ENCODE data around the gene CDV3. TPM values are rescaled to one million over a fixed set of nuclear protein-coding genes. Genes with fewer than 3 reads are reported as not detected.

Gene CDV3
- total and polyA plus RNA-seq, 7 donors: 63.7 to 120 (median 102) TPM

DNA sequence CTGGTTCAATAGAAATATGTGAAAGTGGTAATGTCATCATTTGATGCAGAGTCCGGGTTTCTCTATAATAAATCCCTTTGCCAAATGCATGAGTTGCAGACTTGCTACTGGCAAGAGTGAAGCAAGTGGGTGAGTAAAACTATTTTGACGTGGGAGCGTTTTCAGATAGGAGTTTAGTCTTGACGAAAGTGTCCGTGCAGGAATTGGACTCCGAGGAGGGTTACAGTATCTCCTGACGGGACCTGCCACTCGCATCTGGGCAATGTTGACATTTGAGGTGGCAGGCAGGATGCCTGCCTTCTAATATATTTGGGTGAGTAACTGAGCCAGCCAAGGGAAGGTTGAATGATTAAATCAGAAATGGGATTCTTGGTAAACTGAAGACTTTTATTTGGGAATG is 16.0 kb downstream of the CDV3 start:
- no peak for DNase-seq
- H3K4me1 ChIP-seq: no peaks in the 10 kb centered on the region
- intact Hi-C loops (cut with DNase I): no loop called here
- no peak overlapping the region for H3K27ac ChIP-seq
- no peaks in the 10 kb centered on the region for H3K9me3 ChIP-seq
- TF ChIP-seq, protein P1, sequence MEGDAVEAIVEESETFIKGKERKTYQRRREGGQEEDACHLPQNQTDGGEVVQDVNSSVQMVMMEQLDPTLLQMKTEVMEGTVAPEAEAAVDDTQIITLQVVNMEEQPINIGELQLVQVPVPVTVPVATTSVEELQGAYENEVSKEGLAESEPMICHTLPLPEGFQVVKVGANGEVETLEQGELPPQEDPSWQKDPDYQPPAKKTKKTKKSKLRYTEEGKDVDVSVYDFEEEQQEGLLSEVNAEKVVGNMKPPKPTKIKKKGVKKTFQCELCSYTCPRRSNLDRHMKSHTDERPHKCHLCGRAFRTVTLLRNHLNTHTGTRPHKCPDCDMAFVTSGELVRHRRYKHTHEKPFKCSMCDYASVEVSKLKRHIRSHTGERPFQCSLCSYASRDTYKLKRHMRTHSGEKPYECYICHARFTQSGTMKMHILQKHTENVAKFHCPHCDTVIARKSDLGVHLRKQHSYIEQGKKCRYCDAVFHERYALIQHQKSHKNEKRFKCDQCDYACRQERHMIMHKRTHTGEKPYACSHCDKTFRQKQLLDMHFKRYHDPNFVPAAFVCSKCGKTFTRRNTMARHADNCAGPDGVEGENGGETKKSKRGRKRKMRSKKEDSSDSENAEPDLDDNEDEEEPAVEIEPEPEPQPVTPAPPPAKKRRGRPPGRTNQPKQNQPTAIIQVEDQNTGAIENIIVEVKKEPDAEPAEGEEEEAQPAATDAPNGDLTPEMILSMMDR (IDR thresholded peaks at IDR 0.05): no peak
- TF ChIP-seq POLR2AphosphoS5 (IDR thresholded peaks at IDR 0.05) (no peak), EP300 (IDR thresholded peaks at IDR 0.05) (no peak), POLR2A (IDR thresholded peaks at IDR 0.05) (no peak)
- 86 to 93% methylated on average over 8 of the region's 8 CpGs for WGBS, 2 donors
- peaks cover 15 to 58% (median 37%) of the 10 kb centered on the region in 4 donors for H3K36me3 ChIP-seq
- no peak overlapping the region for H3K4me3 ChIP-seq
- H3K27me3 ChIP-seq: no peaks in the 10 kb centered on the region

DNA sequence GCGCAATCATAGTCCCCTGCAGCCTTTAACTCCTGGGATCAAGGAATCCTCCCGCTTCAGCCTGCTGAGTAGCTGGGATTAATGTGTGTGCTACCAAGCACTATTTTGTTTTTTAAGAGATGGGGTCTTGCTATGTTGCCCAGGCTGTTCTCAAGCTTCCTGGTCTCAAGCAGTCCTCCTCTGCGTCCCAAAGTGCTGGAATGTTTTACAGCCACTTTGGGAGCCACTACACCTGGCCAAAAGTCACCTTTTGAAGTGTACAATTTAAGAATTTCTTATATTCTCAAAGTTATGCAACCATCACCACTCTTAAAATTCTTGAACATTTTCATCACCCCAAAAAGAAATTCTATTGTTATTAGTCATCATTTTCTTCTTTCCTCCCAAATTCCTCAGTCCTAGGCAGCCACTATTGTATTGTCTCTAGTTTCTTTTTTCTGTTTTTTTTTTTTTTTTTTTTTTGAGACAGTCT is 17.8 kb downstream of the CDV3 start:
- Histone ChIP-seq H3K27me3 (no peaks in the 10 kb centered on the region), H3K4me3 (no peak overlapping the region), H3K4me1 (no peaks in the 10 kb centered on the region), H3K9me3 (no peaks in the 10 kb centered on the region), H3K36me3 (peaks cover 10 to 39% (median 21%) of the 10 kb centered on the region in 4 donors), H3K27ac (peak overlapping the region in 1 of 4 donors; percentile 50)
- intact Hi-C loops (cut with DNase I): no loop called here
- no peak for DNase-seq
- TF ChIP-seq EP300 (IDR thresholded peaks at IDR 0.05) (no peak), POLR2AphosphoS5 (IDR thresholded peaks at IDR 0.05) (no peak), POLR2A (IDR thresholded peaks at IDR 0.05) (no peak)
- TF ChIP-seq, protein P1 (IDR thresholded peaks at IDR 0.05): no peak
- 92 to 98% methylated on average over 3 of the region's 3 CpGs for WGBS, 2 donors

DNA sequence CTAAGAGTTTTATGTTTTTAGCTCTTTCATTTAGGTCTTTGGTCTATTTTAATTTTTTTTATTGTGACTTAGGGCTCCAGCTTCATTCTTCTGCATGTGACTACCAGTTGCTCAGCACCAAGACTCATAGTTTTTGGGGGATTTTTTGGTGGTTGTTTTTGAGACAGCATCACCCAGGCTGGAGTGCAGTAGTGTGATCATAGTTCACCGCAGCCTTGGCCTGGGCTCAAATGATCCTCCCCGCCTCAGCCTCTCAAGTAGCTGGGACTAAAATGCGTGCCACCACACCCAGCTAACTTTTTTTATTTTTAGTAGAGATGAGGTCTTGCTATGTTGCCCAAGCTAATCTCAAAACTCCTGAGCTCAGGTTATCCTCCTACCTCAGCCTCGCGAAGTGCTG is 19.4 kb downstream of the CDV3 start:
- no peak overlapping the region for H3K27ac ChIP-seq
- intact Hi-C loops (cut with DNase I): no loop called here
- WGBS, 2 donors: 56 to 78% methylated on average over 5 of the region's 5 CpGs
- DNase-seq: no peak
- H3K4me3 ChIP-seq: no peak overlapping the region
- no peaks in the 10 kb centered on the region for H3K4me1 ChIP-seq
- no peaks in the 10 kb centered on the region for H3K27me3 ChIP-seq
- H3K9me3 ChIP-seq: no peaks in the 10 kb centered on the region
- TF ChIP-seq, protein P1 (IDR thresholded peaks at IDR 0.05): no peak
- TF ChIP-seq POLR2A (IDR thresholded peaks at IDR 0.05) (no peak), POLR2AphosphoS5 (IDR thresholded peaks at IDR 0.05) (no peak), EP300 (IDR thresholded peaks at IDR 0.05) (no peak)
- H3K36me3 ChIP-seq: peaks cover 0 to 24% (median 11%) of the 10 kb centered on the region in 4 donors

- Histone ChIP-seq H3K27me3 (no peaks in the 10 kb centered on the region), H3K9me3 (no peaks in the 10 kb centered on the region), H3K36me3 (peaks cover 0 to 20% (median 7%) of the 10 kb centered on the region in 4 donors), H3K27ac (no peak overlapping the region), H3K4me3 (no peak overlapping the region), H3K4me1 (no peaks in the 10 kb centered on the region)
- no peak for DNase-seq
- TF ChIP-seq EP300 (IDR thresholded peaks at IDR 0.05): no peak
- TF ChIP-seq POLR2AphosphoS5 (IDR thresholded peaks at IDR 0.05): no peak
- TF ChIP-seq POLR2A (IDR thresholded peaks at IDR 0.05): no peak
- TF ChIP-seq, protein P1 (IDR thresholded peaks at IDR 0.05): no peak
- intact Hi-C loops (cut with DNase I): no loop called here
- 81 to 87% methylated on average over 2 of the region's 2 CpGs for WGBS, 2 donors
Observed at GRCh38 chr3:133593243-133593642, 19.8 kb downstream of the CDV3 start.

DNA sequence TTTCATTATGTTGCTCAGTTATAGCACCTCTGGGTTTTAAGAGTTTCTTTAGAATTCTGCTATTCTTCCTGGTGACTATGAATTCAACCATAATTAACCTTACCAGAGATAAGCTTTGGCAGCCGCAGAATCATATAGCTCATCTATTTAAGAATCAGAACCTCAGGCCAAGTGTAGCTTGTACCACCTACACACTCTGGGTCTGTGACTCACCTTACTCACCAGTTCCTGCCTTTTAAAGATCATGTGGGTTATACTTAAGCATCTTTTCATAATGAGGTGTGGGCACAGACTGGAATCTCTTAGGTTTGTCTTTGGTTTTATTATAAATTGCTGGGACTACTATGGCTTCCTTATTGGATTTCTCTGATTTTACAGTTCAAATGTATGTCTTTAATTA is 21.9 kb downstream of the CDV3 start:
- Histone ChIP-seq H3K36me3 (no peaks in the 10 kb centered on the region), H3K27ac (no peak overlapping the region), H3K4me1 (no peaks in the 10 kb centered on the region), H3K4me3 (no peak overlapping the region), H3K27me3 (no peaks in the 10 kb centered on the region), H3K9me3 (no peaks in the 10 kb centered on the region)
- TF ChIP-seq EP300 (IDR thresholded peaks at IDR 0.05): no peak
- DNase-seq: no peak
- intact Hi-C loops (cut with DNase I): no loop called here
- 63 to 75% methylated on average over 1 of the region's 1 CpG for WGBS, 2 donors
